HG03108 (cell line): ENCODE measurements around the gene CDK9.

Experiments used
- ATAC-seq: cut with Tn5 transposase; IDR thresholded peaks from one replicate; pipeline ENCODE4 v1.9.1; 2021; ENCODE audit warnings: moderate library complexity; ENCODE audit not compliant: unreplicated experiment

Gene CDK9

GRCh38 chr9:127761491-127761956 is 24.3 kb upstream of the CDK9 start:
- ATAC-seq = no peak

GRCh38 chr9:127762111-127762676 is 23.6 kb upstream of the CDK9 start:
- no peak for ATAC-seq

GRCh38 chr9:127763918-127764384 is 21.9 kb upstream of the CDK9 start:
- no peak for ATAC-seq

GRCh38 chr9:127765418-127765817 is 20.4 kb upstream of the CDK9 start:
- no peak for ATAC-seq

- no peak for ATAC-seq
These were observed 18.4 kb upstream of the CDK9 start for GRCh38 chr9:127767410-127767809.

GRCh38 chr9:127767909-127768331 is 17.9 kb upstream of the CDK9 start:
- ATAC-seq = no peak

- ATAC-seq = no peak
These were observed 17.1 kb upstream of the CDK9 start for GRCh38 chr9:127768698-127769097.

GRCh38 chr9:127769101-127769500 is 16.7 kb upstream of the CDK9 start:
- no peak for ATAC-seq

GRCh38 chr9:127769929-127770582 is 15.8 kb upstream of the CDK9 start:
- ATAC-seq = no peak

GRCh38 chr9:127770583-127770904 is 15.3 kb upstream of the CDK9 start:
- ATAC-seq = no peak

GRCh38 chr9:127770905-127771569 is 14.8 kb upstream of the CDK9 start:
- ATAC-seq = peak; percentile 85

- ATAC-seq = no peak
These were observed 14.2 kb upstream of the CDK9 start for GRCh38 chr9:127771570-127772189.

GRCh38 chr9:127772603-127773002 is 13.2 kb upstream of the CDK9 start:
- ATAC-seq = no peak

- no peak for ATAC-seq
These were observed 12.6 kb upstream of the CDK9 start for GRCh38 chr9:127773272-127773671.

GRCh38 chr9:127773981-127774380 is 11.9 kb upstream of the CDK9 start:
- no peak for ATAC-seq

- no peak for ATAC-seq
These were observed 9.5 kb upstream of the CDK9 start for GRCh38 chr9:127776195-127776923.

GRCh38 chr9:127776924-127777289 is 8.9 kb upstream of the CDK9 start:
- no peak for ATAC-seq

- ATAC-seq = no peak
These were observed 8.4 kb upstream of the CDK9 start for GRCh38 chr9:127777368-127777980.

- ATAC-seq = peak; percentile 38
These were observed 7.3 kb upstream of the CDK9 start, which contains the start of gene SH2D3C for GRCh38 chr9:127778280-127779135. SH2D3C (minus strand) TSS chr9:127778666; CDS start chr9:127778627, 39 bp downstream.
